Inflammatory macrophage treated with lipopolysaccharide for 4 hours (primary cell): Measurements from ENCODE around the gene FNDC4.
"Not testable (repeated sequence)": the region's sequence is repeated elsewhere in the genome, so short reads cannot be mapped to it uniquely, and the experiment has no call there.

Experiments used
- DNase-seq: peaks from one replicate; pipeline ENCODE4 v3.0.0-alpha.2; 2020

Gene FNDC4

DNA sequence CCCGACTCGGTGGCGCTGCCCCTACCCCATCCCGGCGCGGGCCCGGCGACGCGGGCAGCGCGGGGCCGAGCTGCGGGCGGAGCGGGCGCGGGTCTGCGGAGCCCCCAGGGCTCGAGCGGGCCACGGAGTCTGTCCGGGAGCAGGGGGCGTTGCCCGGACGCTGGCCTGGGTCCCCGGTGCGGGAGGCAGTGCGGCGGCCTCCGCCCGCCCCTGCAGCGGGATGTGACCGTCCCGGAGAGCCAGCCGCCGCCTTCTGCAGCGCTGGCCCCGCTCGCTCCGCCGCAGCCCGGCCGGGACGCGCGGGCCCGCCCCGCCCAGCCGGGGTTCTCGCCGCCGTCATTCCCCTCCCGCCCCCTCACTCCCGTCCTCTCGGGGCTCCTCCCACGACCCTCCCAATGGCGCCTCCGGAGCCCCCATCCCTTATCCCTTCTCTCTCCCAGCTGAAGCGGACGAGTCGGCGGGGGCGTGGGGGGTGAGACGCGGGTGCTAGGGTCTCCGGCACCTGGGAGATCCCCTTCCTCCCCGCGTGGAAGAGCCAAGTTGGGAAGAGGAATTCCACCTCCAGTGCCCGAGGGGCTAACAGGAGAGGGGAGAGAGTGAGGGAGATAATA, at the start of gene FNDC4:
Gene FNDC4, minus strand, starts transcription at position 257 of the 611 bp plus-strand sequence. CDS start 521 bp downstream, outside the sequence.
- DNase-seq, result peak; percentile 11

- no peak for DNase-seq
Measured at GRCh38 chr2:27544143-27544821, 49.3 kb upstream of the FNDC4 start.

DNA sequence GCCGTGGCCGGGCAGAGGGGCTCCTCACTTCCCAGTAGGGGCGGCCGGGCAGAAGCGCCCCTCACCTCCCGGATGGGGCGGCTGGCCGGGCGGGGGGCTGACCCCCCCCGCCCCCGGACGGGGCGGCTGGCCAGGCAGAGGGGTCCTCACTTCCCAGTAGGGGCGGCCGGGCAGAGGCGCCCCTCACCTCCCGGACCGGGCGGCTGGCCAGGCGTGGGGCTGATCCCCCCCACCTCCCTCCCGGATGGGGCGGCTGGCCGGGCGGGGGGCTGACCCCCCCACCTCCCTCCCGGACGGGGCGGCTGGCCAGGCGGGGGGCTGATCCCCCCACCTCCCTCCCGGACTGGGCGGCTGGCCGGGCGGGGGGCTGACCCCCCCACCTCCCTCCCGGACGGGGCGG, 44.6 kb upstream of the FNDC4 start:
- DNase-seq, result not testable (repeated sequence)

- not testable (repeated sequence) for DNase-seq
Measured at GRCh38 chr2:27538839-27539450, 43.9 kb upstream of the FNDC4 start.

GRCh38 chr2:27537287-27537686, 42.3 kb upstream of the FNDC4 start:
- DNase-seq, result no peak

GRCh38 chr2:27531983-27532382, 37.0 kb upstream of the FNDC4 start:
- no peak for DNase-seq

DNA sequence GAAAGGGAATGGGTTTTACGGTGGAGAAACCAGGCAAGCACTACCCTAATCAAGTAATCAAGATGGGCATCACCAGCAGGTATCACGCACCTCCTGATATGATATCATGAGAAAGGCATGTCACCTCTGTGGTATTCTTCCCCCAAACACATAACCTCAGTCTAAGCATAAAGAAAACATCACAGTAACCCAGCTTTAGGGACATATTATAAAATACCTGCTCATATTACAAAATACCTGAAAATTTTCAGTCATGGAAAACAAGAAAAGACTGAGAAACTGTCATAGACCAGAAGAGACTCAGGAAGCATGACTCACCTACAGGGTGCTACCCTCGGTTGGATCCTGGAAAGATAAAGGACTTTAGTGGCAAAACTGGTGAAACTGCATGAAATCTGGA, 32.2 kb upstream of the FNDC4 start:
- DNase-seq, result no peak

GRCh38 chr2:27522400-27522945, 27.5 kb upstream of the FNDC4 start:
- DNase-seq, result no peak

- no peak for DNase-seq
Measured at GRCh38 chr2:27520316-27520715, 25.3 kb upstream of the FNDC4 start.

DNA sequence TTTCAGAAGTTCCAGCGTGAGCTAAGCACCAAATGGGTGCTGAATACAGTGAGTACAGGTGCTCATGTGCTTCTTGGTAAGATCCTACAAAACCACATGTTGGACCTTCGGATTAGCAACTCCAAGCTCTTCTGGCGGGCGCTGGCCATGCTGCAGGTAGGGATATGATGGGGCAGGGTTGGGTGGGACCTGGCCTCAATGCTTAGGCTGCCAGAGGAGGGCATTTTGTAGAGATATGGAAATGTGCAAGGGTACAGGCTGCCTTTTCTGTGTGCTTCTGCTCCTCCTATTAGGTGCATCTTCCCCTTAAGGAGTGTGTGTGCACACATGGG, 23.7 kb upstream of the FNDC4 start:
- DNase-seq, result no peak

DNA sequence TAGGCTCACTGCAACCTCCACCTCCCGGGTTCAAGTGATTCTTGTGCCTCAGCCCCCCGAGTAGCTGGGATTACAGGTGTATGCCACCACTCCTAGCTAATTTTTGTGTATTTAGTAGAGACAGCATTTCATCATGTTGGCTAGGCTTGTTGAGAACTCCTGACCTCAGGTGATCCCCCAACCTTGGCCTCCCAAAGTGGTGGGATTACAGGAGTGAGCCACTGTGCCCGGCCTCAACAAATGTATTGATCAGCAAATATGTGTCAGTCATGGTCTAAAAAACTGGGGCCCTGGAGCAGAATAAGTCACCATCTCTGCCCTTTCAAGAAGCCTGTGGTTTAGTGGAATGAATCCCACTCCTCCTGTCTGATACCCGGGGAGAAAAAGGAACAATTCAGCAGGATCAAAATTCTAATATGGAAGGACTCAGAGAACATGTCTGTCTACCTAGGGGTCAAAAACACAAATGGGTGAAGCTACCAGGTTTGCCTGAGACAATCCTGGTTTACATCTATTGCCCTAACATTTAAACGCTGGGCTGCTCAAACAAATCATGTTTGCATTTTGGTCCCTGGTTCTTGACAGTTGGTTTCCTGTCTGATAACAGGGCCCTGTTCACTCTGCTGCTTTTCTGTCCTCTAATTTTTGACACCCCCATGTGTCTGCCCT, 23.2 kb upstream of the FNDC4 start:
- no peak for DNase-seq

DNA sequence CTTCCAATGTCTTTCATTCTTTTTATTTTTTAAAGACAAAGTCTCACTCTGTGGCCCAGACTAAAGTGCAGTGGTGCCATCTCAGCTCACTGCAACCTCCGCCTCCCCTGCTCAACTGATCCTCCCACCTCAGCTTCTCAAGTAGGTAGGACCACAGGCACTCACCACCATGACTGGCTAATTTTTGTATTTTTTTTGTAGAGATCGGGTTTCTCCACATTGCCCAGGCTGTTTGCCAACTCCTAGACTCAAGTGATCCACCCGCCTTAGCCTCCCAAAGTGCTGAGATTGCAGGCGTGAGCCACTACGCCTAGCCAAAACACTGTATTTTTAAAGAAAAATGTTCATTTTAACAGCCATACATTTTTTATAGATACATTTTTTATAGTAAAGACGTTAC, 14.3 kb upstream of the FNDC4 start:
- DNase-seq, result no peak

- DNase-seq, result no peak
Measured at GRCh38 chr2:27507293-27507692, 12.3 kb upstream of the FNDC4 start.

- DNase-seq, result no peak
Measured at GRCh38 chr2:27506587-27506986, 11.6 kb upstream of the FNDC4 start.

DNA sequence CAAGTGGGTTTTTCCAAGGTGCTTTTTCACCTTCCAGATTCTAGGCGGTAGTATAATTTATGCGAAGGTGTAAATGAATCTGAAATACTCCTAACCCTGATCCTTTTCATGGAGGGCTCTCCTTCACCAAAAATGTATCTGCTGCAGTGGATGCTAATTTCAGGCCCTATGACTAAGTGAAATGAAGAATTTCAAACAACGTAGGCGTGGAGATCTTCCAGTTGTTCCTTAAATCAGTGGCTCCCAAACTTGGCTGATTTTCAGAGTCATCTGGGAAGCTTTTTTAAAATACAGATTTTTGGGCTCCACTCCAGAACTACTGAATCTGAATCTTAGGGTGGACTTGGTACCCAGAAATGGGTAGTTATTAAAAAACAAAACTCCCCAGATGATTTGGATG, 7.1 kb upstream of the FNDC4 start:
- DNase-seq, result no peak

GRCh38 chr2:27501042-27501441, 6.0 kb upstream of the FNDC4 start:
- no peak for DNase-seq

GRCh38 chr2:27498975-27499374, 4.0 kb upstream of the FNDC4 start:
- DNase-seq, result no peak

DNA sequence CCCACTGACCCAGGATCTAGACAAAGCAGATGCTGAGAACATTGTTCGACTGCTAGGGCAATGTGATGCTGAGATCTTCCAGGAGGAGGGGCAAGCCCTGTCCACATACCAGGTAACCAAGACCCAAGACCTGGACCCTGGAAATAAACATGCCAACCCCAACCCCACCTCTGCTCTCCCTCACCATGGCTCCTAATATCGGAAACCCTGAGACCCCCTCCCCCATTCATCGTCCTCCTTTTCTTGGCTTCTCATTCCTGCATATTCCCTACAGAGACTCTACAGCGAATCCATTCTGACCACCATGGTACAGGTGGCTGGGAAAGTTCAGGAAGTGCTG, 2.3 kb upstream of the FNDC4 start:
- DNase-seq, result no peak

DNA sequence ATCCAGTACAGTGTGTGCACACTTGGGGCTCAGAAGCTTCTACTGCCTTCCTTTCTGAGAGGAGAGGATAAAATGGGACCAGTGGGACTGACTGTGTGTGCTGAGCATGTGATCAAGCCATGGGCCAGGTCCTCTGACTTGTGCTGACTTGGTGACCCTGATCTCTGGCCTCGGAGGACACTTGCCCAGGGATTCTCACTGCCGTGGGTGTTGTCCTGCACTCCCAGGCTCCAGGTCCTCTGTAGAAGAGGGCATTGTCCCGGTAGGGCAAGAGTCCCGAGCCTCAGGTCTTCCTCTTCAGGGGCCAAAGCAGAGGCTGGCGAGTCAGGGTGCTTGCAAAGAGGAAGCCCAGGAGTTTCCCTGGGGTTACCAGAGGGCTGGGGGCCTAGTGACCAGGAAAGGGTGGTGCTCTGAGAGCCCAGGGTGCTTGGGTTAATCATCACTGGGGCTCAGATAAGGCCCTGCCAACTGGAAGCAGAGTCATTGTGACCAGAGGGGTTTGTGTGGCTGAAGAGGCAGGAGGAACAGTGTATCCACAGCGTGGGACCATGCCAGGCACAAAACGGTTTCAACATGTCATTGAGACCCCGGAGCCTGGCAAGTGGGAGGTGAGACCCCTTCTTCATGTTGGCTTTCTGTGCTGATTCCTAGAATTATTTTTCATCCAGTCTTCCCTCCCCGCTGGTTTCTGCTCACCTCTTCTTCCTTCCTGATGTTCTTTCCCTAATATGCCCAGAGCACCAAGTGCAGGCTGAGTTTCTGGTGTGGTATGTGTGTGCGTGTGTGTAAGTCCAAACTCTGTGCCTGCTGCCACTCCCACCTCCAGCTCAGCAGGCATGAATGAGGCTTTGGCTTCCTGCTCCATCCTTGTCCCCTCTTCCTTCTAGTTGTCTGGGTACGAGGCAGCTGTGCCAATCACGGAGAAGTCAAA, 1.6 kb upstream of the FNDC4 start, which contains the start of gene GCKR:
Gene GCKR, plus strand, starts transcription at position 483 of the 931 bp plus-strand sequence. Its CDS starts 66 bp downstream, at position 549.
- DNase-seq, result peak; percentile 76

DNA sequence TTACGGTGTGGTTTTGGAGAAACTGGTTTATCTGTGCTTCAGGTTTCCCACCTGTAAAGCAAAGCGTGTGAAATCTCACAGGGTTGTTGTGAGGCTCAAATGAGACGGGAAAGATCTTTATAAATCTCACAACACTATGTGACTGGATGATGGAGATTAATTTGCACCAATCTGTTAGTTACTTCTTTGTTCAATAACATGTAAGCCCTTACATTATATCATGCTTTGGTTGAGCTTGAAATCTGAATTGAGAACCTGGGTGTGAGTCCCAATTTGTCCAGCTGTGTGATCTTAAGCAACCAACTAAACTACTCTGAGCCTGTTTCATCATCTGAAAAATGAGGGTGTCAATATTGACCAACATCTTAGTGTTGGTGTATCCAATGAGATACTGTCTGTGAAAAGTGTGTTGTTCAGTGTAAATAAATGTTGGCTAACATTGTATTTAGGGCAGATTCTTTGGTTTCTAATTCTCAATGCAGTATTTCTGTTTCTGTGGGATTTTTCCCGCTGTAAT, 898 bp upstream of the FNDC4 start:
- DNase-seq, result peak; percentile 29

DNA sequence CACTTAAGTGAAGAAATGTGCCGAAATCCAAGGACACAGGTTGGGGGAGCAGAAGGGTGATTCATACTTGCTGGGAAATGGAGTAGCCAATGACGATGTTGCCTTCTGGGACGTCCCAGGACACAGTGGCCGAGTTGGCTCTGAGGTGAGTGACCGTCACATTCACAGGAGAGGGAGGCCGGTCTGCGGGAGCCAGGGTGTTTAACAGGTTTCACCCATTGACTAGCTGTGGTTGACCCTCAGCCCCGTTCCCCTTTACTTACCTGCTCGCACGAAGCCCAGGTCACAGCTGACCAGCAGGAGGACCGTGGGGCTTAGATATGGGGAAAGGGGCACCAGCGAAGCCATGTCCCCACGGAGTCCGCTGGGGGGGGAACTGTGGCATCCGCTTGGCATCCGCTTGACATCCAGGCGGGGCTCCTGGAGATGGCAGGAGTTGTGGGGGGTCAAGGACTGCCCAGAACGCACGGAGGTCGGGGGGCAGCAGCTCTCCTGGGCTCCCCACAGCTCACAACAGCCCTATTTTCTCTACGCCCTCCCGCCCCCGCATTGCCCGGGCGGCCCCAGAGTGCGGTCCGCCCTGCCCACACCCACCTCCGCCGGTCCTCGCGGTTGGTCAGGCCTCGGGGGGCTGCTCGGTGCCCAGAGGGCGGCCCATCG, 586 bp downstream of the FNDC4 start:
- DNase-seq, result no peak

- DNase-seq, result no peak
Measured at GRCh38 chr2:27493948-27494283, 1.1 kb downstream of the FNDC4 start.
